ENCODE data around the gene FARSB.
"Not testable (repeated sequence)": the region's sequence is repeated elsewhere in the genome, so short reads cannot be mapped to it uniquely, and the experiment has no call there.

Gene FARSB

DNA sequence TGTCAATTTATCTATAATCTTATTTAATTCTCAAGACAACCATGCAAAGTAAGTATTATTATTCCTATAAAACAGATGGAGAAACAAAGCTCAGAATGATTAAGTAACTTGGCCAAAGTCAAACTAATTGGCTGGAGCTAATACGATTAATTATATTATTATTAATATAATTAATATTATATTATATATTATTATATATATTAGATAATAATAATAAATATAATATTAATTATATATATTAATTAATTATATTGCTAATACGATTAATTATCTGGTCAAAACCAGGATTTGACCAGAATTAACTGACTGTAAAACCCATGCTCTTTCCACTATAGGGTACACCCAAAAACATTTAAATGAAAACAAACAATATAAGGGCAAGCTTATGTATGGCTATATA, 52.4 kb downstream of the FARSB start:
- DNase-seq, result no peak

DNA sequence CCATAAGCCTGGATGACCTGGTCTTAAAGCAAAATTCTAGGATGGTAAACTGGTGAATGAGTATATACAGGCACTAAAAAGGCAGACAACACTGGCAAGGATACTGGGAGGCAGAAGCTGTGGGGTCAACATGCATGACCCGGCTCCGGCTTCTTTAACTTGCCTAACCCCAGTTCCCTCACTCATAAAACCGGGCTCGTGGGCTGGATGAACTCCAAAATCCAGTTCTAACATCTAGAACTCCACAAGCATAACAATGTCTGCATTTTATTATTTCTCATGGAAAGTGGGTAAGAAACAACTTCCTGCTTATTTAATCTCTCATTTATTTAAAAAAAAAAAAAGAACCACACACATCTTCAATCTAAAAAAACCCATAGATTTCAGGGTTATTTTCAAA, 57.3 kb downstream of the FARSB start:
- DNase-seq, result no peak

DNA sequence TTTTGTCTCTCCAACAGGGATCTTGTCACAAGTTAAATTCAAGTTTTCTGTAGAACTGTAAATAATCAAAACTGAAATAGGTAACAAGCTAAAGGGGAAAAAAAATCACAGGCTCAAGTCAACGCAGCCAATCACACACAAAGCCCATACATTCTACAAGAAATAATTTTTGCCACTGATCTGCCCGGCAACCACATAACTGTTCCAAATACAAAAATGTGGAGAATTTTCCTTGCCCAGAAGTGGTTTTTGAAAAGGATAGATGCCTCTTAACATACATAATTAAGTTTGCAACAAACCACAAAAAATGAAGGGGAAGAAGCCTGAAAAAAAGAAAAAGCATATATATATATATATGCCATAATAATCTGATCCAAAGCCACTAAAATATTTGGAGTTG, 60.3 kb downstream of the FARSB start:
- DNase-seq, result no peak

DNA sequence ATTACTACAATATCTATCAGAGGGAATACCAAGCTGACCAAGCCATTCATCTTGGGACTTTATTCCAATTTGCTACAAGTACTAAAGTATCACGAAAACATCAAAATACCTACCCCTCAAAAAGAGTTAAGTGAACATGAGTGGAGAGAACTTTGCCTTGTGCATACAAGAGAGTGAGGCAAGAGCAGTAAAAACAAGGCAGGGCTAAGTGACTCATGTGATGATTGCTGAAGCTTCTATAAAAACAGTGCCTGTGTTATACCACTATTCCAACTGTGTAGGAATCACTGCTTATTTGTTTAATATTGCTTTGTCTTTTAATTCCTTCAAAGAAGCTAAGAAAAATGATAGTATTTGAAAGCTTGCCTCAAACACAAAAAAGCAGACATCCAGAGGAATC, 61.2 kb downstream of the FARSB start:
- no peak for DNase-seq

DNA sequence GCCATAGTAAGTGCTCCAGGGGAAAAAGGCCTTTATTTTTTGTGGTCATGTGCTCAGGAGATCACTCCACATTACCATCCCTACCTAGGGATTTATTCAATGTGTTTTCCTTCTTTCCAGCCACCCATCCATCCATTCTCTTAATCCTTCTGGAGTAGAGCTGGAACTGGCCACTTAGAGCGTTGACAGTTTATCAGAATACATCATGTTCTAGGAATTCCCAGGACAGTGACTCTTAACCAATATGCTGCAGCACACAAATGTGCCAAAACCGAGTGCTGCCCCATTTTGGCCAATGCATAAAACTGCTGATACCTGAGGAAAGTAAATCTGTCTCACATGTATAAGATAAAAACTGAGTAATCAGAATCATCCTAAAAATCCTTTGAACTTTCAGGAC, 63.7 kb downstream of the FARSB start:
- DNase-seq, result no peak

DNA sequence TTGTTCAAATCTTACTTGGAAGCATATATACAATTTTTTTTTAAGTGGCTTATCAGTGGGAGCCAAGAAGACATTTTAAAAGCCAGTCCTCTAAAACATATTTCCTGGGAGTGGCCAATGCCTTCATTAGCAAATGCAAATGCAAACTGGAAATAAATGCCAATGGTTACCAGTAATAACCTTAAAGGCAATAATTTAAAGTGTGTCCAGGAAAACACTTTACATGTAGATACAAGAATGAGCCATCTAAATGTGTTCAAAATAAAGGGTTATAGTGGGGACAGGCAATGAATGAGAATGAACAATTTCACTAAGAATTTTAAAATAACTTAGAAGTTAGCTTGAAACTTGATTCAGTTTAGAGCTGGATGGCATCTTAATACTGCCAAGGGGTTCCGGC, 64.2 kb downstream of the FARSB start:
- DNase-seq, result no peak

DNA sequence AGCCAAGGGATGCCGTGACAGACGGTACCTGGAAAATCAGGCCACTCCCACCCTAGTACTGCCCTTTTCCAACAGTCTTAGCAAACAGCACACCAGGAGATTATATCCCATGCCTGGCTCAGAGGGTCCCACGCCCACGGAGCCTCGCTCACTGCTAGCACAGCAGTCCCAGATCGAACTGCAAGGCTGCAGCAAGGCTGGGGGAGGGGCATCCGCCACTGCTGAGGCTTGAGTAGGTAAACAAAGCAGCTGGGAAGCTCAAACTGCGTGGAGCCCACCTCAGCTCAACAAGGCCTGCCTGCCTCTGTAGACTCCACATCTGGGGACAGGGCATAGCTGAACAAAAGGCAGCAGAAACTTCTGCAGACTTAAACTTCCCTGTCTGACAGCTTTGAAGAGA, 71.3 kb downstream of the FARSB start:
- DNase-seq, result not testable (repeated sequence)

DNA sequence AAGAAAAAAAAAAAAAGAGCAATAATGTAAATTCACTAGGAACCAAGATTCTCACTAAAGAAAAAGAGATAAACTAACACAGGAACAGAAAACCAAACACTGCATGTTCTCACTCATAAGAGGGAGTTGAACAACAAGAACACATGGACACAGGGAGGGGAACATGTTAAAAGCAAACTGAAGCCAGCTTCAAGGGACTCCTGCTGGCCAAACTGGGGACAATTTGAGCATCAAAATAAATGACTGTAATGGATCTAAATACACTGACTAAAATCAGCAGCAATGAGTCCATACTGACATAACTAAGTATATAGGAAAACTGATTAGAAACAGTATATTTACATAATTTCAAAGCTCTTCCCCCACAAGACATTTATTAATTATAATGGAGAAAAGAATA, 73.0 kb downstream of the FARSB start:
- DNase-seq, result no peak

DNA sequence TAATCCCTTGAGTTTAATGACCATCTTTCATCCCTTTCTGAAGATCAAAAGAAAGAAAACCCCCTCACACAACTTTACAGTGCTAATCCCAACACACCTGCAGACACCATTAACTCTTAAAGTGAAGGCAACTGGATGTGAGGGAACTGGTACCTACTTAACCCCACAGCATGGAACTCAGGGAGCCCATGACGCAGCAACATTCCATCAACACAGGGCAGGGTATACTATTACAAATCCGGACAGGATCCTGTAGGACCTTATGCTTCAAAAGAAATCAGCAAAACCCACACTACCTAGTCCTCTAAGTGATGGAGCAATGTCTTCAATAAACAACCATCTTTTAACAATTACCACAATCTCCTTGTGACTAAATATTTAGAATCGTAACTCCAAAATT, 78.6 kb downstream of the FARSB start:
- DNase-seq, result no peak

DNA sequence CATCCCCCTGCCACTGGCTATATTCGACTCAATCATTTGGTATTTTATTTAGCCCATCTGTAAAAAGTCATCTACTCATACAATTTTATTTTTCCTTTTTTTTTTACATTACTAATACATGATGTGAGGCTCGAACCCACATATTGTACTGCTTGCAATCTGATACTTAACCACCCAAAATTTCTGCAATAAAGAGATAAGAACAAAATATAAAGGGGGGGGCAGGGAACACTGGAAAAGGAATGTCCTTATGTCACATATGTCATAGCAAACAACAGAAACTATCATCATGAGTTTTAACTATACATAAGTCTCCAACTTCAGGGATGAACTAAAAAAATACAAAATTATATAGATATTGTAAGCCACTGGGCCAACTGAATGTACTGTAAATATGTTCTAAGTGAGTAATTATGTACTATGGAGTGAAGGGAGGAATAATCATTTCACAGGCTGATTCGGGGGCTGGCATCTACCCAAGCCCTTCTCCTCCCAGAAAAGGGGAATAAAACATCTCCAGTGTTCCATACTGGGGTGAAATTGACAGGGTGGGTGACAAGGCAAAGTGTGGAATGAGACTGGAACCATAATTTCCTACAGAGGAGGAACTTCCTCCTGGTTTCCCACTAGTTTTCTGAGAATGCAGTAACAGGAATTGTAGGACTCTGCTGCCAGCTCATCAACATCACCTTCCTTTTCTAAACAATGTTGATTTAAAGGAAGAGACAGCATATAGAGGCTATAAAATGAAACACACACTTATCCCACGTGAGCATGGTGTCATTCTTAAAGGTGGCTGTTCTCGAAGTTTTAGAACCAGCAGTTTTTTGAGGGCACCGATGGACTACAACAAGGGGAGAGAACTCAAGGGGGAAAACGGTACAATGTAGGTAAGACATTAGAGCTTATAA, 79.5 kb downstream of the FARSB start:
- DNase-seq, result no peak

DNA sequence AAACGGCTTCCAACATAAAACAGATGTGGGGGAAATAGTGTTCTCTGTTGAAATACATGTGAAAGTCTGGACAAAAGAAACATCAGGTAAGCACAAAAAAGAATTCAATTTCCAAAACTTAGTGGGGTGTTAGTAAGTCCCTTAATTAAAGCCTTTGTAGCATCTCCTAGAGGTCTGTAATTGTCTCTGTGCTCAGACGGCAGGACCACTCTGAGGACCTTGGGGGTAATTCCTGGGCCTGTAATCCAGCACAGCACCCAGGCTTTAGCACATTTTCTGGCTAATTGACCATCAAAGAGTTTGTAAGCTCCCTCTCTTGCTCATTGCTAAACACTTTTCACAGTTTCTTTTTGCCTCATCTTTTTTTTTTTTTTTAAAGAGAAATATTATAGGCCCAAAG, 80.3 kb downstream of the FARSB start:
- no peak for DNase-seq

DNA sequence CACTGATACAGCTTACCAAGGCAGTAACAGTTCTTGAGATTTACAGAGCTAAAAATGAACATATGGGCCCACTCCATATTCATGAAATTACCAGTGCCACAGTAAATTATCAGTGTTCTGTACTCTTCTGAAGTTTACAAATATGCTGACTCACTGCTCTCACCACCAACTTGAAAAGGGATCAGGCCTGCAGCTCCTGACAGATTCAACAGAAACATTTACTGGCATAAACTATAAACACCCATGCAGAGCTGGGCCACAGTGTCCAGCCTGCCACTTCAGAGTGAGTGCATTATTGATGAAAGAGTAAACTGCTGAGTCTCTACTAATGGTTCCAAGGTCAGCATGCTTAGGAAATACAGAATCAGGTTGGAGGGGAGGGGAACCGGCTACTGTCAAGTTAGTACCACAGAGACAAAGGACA, 83.1 kb downstream of the FARSB start:
- DNase-seq, result no peak

DNA sequence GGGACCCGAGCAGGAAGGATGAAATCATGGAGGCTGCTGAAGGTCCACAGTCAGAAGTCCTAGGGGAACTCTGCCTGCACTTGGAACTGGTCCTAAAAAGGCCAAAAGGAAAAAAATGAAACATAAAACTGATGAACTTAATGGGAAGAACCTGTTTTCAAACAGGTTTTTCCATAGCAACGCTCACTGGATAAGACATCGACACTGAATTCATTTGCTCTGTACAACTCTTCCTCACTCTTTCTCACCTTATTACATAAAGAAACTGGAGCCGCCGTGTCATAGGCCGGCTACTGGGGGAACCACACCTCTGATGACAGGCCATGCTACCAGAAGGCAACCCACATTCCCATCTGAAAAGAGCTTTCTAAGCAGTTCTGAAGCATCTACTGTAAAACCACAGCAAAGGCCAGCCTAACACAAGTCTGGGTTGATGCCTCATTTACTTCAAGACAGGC, 83.6 kb downstream of the FARSB start:
- no peak for DNase-seq

DNA sequence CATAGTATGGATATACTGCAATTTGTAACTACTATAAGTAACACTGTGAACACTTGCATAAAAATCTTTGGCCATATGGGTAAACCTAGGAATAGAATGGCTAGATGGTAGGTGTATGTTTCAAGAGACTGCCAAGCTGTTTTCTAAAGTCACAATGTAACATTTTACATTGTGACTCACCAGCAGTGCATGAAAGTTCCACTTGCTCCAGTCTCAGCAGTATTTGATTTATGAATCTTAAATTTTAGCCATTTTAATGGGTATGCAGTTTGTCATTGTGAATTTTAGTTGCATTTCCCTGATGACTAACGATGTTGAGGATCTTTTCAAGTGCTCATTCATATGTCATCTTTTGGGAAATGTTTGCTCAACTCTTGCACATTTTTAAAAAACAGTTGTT, 86.1 kb downstream of the FARSB start:
- DNase-seq, result no peak

DNA sequence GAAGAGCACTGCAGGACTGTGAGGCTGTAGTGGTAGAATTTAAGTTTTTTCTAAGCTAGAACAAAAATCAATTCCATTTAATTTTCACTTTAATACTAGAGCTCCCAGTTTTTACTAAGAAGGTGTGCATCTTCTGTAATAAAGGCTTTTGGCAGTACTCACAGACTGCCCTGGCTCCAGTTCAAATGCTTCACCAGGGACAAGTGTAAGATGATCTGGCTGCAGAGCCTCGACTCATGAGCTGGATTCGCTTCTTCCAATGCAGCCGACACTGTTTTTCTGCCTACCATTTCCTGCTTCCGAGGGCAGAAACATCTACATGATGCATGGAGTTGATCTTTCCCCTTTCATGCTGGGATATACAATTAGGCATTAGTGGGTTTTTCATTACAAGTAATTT, 87.0 kb downstream of the FARSB start:
- no peak for DNase-seq

DNA sequence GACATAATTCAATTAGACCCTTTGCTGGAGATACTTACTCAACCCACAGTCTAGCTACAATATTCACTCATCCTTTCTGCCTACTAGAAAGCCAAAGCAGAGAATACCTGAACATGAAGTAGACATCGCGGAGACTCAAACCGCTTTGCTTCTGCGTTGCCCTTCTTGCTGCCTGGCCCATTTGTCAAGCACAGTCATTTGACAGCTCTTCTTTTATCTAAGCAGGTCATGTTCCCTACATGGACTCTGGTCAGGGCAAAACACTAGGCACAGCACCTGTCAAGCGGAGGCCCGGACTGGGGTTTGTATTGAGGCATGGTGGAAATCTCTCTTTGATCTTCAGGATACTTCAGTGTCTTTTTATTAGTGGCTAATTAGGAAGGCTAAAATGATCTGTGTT, 89.7 kb downstream of the FARSB start:
- no peak for DNase-seq

DNA sequence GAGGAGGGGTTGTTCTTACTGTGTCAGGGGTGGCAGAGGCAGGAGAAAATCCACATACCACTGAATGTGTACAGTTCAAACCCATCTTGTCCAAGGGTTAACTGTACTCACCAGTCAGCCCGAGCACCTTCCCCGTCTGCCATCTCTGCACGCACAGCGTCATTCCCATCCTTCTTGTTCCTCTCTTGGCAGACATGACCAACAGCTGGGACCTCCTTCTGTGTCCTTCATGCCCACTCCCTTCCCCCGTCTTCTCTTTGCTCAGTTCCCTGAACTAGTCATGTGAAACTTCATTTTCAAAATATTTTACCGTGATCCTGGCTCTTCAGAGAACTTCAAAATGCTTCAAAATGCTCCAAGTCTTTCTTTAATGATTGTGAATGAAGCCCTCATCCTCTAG, 92.0 kb downstream of the FARSB start:
- no peak for DNase-seq

DNA sequence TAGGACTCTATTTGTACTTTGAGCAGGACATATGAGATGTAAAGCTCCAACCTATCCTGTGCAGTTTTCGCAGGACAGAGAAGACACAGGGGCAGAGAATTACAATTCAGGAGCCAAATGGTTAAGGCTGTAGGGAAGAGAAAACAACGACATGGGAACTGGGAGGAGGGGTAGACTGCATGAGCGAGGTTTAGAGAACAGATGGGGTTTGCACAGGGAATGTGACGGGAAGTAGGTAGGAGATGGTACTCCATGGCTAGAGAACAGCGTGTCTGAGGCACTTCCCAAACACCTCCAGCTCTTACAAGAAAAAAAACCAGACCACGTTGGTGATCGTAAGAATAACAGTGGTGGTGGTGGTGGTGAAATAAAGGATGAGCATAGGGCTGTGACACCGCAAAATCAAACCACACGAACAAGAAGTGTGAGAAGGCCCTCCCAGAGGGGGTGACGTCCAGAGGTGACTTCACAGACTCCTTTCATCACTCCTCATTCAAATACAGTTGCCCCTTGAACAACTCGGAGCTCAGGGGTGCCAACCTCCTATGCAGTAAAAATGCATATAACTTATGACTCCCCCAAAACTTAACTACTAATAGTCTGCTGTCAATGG, 92.7 kb downstream of the FARSB start:
- DNase-seq, result no peak

DNA sequence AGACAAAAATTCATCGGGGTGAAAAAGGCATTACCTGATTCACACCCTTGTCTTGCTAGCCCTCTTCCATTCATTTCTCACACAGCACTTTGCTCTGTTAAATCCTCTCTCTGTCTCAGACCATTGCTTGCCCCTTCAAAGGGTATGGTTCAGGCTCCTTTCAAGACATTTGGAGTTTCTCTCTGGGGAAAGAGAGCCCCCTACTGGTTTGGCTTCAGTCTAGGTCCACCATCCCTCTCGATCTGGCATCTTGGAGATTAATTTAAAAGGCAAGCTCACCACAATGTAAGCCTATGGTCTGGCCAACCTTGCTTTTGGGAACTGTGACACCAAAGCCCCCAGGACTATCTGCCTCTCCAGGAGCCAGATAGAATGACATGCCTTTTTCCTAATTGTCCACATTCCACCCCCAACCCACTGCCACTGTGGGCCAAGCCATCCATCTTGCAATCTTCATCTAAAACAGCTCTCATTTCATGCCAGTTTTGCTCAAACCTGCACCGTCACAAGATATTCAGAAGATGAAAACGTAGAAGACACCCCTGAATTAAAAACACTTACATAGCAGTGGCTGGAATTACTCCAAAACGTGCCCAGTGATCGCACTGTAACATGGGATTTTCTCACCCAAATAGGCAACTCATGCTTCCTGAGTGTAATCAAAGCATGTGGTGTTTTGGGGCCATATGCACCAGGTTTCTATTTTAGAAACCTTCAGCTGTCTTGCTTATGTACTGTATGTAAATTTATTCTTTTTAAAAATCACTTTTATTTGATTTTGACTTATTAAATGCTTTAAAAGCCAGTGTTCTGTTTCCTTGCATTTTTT, 93.9 kb downstream of the FARSB start:
- DNase-seq, result peak in 1 of 2 experiments; percentile 38

DNA sequence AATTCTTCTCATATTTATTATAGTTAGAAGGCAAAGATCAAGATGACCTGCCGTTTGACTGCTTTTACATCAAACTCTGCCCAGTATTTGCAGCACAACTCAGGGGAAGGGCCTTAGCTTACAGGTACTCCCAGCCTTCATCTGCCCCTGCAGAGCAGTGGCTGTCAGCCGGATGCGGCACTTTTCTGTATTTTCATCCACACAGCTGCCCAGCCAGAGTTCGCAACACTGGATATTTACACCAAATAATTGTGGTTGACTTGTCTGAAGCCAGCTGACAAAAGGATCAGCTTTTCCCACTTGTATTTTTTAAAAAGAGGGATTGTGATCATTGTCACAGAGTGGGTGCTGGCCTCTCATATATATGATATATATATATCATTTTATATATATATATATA, 94.7 kb downstream of the FARSB start:
- DNase-seq, result no peak

DNA sequence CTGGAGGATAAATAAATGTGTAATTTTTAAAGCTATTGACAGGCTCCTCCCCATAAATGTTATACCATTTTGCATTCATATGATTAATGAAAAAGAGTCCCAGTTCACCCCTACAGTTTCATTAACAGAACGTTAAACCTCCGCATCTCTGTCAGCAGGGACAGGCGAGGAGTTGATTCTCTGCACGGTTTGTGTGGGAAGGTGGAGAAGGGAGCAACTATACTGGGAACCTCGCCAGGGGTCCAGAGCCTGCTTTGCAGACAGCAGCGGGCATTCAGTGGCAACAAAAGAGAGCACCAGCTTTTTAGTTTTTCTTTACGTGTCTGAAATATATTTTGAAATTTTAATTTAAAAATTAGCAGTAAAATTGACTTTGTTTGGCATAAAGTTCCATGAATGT, 101.4 kb downstream of the FARSB start:
- DNase-seq, result no peak

DNA sequence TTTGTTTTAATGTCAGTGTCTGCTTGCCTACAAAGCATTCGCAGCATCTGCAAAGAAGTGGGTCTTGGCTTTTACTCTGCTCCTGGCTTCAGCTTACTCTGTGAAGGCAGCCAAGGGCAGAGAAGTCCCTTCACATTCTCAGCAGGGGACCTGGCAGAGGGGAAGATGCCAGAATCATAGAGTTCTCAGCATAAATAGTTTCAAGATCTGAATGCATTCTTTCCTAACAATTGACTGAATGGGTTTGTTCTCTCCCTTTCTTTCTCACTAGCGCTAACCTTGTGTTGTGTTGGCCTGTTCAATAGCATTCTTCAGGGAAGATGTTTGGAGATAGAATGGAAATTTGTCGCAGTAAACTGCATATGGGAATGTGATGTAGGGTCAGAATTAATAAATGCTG, 106.9 kb downstream of the FARSB start:
- DNase-seq, result no peak

DNA sequence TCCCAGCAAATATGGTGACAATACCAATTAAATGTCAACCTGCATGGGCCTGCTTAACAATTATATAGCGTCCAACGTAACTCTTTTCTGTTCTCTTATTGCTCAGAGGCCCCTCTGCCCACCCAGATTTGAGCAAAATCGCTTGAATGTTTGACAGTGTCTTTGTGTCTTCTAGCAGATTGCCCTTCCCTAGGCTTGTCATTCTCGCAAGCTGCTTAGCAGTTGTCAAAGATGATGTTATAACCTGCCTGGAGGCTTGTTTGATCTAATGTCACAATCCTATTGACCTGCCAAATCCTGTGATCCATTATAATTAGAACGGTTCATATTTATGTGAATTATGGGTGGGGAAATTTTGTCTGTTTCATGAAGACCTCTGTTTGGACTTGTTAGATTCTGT, 108.8 kb downstream of the FARSB start:
- DNase-seq, result no peak
